GM18858 (cell line): ENCODE data around the gene ASXL2.
"Not testable (repeated sequence)": the region's sequence is repeated elsewhere in the genome, so short reads cannot be mapped to it uniquely, and the experiment has no call there.

Source experiments
- ATAC-seq: cut with Tn5 transposase; IDR thresholded peaks from one replicate; pipeline ENCODE4 v1.9.1; 2021; ENCODE audit not compliant: unreplicated experiment

The ASXL2 gene

GRCh38 chr2:25894135-25894830 is 16.0 kb upstream of the ASXL2 start:
- ATAC-seq = no peak

DNA sequence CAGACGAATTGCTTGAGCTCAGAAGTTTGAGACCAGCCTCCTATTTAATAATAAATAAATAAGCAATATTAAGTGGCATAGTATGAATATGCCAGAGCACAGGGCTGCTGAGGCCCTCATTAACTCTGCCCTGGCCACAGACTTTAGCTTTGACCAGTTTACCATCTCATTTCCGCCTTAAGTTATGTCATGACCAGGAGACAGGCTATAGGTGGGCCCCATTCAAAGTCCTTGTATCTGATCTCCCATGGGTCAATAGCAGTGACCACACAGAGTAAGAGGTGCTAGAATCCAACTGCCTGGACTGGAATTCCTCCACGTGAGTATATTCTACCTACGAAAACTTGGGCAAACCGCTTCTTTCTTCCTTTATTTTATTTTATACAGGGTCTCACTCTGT is 13.4 kb upstream of the ASXL2 start:
- ATAC-seq = no peak

DNA sequence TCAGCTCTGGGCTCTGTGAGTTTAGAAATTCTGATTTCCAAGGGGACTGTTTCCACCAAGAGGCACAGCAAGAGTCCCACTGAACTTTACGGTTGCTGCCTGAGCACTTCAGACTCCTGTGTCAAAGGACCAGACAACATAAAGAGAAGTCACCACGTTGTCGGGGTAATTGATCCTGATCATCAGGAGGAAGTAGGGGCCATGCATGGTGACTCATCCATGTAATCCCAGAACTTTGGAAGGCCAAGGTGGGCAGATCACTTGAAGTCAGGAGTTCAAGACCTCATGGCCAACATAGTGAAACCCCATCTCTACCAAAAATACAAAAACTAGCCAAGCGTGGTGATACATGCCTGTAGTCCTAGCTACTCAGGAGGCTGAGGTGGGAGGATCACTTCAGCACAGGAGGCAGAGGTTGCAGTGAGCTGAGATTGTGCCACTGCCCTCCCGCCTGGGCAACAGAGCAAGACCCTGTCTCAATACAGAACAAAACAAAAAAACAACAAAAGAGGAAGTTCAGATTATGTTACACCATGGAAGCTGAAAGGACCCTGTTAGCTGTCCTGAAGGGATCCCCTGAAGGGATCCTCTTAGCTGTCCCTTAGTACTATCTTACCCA is 9.4 kb upstream of the ASXL2 start:
- no peak for ATAC-seq

DNA sequence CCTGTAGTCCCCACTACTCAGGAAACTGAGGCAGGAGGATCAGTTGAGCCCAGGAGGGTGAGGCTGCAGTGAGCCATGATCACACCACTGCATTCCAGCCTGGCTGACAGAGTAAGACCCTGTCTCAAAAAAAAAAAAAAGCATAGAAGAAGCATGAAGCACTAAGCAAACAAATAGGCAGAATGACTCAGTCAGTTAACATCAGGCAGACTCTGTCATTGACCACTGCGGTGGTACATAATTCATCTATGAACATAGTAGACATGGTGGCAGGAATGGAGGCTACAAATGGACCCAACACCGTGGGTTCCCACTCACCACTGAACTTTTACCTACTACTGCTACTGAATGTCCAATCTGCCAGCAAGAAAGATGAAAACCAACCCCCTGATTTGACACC is 7.6 kb upstream of the ASXL2 start:
- no peak for ATAC-seq

DNA sequence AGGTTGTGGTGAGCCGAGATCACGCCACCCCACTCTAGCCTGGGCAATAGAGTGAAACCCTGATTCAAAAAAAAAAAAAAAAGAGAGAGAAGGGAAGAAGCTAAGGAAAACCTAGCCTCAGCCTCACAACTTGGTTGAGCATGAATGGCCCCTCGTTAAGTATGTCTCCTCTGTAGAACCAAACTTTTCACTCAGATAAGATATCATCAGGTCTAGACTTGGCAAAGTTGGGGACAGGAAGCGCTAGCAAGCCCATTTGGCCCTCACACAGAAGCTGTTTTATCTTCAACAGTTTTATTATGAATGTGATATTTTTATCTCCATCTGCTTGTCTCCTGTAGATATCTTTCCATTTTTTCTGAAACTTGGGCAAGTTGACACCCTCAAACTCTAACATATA is 3.5 kb upstream of the ASXL2 start:
- no peak for ATAC-seq

- ATAC-seq = no peak
These were observed 945 bp upstream of the ASXL2 start for GRCh38 chr2:25879133-25879730.

- ATAC-seq = peak; percentile 45
These were observed 591 bp downstream of the ASXL2 start for GRCh38 chr2:25877431-25878360.

- ATAC-seq = no peak
These were observed 6.2 kb downstream of the ASXL2 start for GRCh38 chr2:25872134-25872533.

DNA sequence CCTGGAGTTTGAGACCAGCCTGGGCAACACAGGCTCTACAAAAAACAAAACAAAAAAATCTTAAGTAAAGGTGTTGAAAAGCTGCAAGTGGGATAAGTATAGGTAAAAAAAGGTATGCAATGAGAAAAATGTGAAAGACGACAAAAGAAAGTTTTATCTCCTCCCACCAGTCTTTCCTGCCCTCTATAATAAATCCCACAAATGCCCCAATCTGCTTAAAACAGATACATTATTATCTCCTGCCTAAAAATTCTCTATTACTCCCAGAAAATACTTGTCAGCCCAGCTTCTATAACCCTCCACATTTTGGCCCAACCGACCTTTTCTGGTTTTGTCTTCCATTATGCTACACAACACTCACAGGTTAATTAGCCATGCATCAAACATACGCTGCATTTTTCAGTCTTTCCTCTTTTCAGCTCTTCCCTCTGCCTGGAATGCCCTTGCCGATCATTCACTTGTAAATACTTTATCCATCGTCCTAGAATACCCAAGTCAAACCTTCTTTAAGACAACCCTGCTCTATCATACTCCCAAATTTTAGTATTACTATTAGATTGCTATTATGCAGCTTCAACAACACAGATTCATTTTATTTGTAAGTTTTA is 10.8 kb downstream of the ASXL2 start:
- ATAC-seq = no peak

- ATAC-seq = no peak
These were observed 21.9 kb downstream of the ASXL2 start for GRCh38 chr2:25856377-25856776.

GRCh38 chr2:25855065-25855464 is 23.2 kb downstream of the ASXL2 start:
- no peak for ATAC-seq

DNA sequence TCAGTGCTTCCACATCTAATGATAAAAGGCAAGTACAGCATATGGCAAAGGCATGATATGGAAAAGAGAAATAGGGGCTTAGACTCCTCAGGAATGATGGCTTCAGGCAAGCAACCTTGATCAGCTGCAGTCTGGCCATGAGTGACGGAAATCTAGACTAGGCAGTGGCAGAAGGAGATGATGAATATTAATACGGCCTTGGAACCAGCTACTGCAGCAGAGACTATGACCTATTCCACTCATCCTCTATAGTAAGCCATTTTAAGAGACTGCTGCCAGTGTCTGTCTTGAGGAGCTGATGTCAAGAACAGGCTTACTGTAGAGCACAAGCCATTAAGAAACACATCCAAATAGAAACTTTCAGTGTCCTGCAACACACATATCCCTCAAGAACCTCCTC is 23.7 kb downstream of the ASXL2 start:
- no peak for ATAC-seq

DNA sequence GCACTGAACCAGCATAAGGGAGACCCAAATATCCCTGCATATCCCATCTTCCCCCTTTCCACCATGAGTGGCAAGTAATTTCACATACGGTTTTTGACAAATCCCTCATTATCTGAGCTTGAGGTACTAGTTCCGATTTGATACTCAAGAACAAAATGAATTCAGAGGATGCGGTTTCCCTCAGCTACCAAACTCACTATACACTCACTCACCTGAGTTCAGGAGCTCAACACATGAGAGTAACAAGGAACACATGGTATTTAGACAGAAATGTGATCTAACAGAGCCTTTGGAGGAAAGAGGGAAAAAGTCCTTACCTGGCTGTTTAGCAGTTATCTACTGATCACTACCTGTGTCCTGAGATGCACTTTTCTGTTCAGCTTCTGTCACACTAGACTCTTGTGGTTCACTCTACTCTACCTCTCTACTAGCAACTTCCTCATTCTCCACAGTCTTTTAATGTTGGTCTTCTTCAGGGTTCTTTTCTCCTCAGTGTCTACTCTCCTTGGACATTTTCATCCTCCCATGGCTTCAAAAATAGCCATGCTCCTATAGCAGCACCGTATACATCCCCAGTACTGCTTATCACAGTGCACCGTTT is 25.1 kb downstream of the ASXL2 start:
- no peak for ATAC-seq

DNA sequence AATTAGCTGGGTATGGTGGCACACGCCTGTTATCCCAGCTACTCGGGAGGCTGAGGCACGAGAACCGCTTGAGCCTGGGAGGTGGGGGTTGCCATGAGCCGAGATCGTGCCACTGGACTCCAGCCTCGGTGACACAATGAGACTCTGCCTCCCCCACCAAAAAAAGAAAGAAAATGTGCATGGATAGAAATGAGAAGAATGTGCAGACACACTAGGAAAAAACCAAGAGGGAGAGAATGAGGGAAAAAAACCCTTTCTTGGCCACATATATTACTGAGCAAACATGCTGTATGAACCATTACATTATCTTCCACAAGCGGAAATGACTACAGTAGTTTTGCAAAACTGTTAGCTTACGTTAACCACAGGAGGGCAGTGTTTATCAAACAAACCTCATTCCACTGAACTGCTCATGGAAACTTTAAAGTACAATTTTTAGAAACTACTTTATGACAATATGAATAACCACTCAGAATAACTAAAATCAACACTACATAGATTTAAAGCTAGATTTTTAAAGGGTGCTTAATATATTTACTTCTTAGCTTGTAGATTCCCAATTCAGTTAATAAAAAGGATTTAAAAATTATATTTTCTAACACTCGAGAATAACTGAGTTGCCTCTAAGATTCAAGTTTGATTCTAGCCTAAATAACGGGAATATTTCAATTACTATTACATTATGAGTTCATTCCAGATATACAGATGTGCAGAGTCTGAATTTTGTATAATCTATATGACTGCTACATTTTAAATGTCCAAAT is 26.4 kb downstream of the ASXL2 start:
- no peak for ATAC-seq

GRCh38 chr2:25850400-25850799 is 27.9 kb downstream of the ASXL2 start:
- ATAC-seq = not testable (repeated sequence)

- not testable (repeated sequence) for ATAC-seq
These were observed 28.9 kb downstream of the ASXL2 start for GRCh38 chr2:25849350-25849749.

- no peak for ATAC-seq
These were observed 32.3 kb downstream of the ASXL2 start for GRCh38 chr2:25845843-25846505.

DNA sequence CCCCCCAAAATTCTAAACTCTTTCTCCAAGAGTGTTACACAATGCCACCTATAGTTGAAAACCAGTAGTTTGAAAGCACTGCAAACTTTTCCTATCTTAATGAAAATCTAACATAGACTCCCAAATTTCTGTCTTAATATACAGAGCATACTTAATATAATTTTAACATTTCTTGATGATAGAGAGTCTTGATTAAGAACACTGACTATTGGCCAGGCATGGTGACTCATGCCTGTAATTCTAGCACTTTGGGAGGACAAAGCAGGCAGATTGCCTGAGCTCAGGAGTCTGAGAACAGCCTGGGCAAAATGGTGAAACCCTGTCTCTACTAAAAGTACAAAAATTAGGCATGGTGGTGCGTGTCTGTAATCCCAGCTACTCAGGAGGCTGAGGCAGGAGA is 34.2 kb downstream of the ASXL2 start:
- no peak for ATAC-seq

- no peak for ATAC-seq
These were observed 36.1 kb downstream of the ASXL2 start for GRCh38 chr2:25842155-25842554.
